ENCODE measurements around the gene CAVIN3.

Gene CAVIN3

GRCh38 chr11:6271598-6271997 lies 48.7 kb downstream of the CAVIN3 start:
- no peaks in the 10 kb centered on the region for H3K36me3 ChIP-seq (ENCODE audit: control insufficient read depth, insufficient read depth, low read length)
- H3K27ac ChIP-seq (ENCODE audit: low read length) = no peak overlapping the region
- H3K27me3 ChIP-seq (ENCODE audit: control insufficient read depth, insufficient read depth, low read length) = peaks cover 2% of the 10 kb centered on the region; the same call in 1 of the 2 replicates
- no peaks in the 10 kb centered on the region; the same call in 1 of the 2 replicates for H3K4me1 ChIP-seq (ENCODE audit: control insufficient read depth, insufficient read depth, low read length)
- no peak overlapping the region for H3K4me3 ChIP-seq (ENCODE audit: low read length)
- DNase-seq (ENCODE audit: low read depth, low spot score) = no peak
- no CpG with 5 or more reads among the region's 3 CpGs for WGBS (ENCODE audit: insufficient coverage, insufficient read length)
- no peaks in the 10 kb centered on the region for H3K9me3 ChIP-seq (ENCODE audit: control insufficient read depth, insufficient read depth, low read length)

DNA sequence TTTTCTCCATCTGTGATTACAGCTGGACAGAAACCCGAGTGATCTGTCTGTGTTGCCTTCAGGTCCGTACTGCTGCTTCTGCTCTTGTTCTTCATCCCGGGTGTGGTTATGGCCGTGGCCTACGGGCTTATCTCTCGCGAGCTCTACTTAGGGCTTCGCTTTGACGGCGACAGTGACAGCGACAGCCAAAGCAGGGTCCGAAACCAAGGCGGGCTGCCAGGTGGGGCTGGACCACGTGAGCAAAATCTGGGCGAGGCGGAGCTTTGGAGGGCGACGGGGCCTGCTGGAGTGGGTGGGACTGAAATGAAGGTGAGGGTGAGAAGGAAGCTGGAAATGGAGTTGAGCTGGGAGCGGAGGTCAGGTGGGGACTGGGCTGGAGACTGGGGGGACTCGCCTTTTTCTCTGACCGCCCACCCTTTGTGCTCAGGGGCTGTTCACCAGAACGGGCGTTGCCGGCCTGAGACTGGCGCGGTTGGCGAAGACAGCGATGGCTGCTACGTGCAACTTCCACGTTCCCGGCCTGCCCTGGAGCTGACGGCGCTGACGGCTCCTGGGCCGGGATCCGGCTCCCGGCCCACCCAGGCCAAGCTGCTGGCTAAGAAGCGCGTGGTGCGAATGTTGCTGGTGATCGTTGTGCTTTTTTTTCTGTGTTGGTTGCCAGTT lies 49.6 kb downstream of the CAVIN3 start:
- Histone ChIP-seq H3K4me3 (ENCODE audit: low read length) (no peak overlapping the region), H3K27ac (ENCODE audit: low read length) (no peak overlapping the region), H3K36me3 (ENCODE audit: control insufficient read depth, insufficient read depth, low read length) (no peaks in the 10 kb centered on the region), H3K9me3 (ENCODE audit: control insufficient read depth, insufficient read depth, low read length) (no peaks in the 10 kb centered on the region), H3K4me1 (ENCODE audit: control insufficient read depth, insufficient read depth, low read length) (no peaks in the 10 kb centered on the region; the same call in 1 of the 2 replicates), H3K27me3 (ENCODE audit: control insufficient read depth, insufficient read depth, low read length) (peaks cover 2% of the 10 kb centered on the region; the same call in 1 of the 2 replicates)
- DNase-seq (ENCODE audit: low read depth, low spot score) = no peak
- no CpG with 5 or more reads among the region's 41 CpGs for WGBS (ENCODE audit: insufficient coverage, insufficient read length)

- DNase-seq (ENCODE audit: low read depth, low spot score) = no peak
- WGBS (ENCODE audit: insufficient coverage, insufficient read length) = no CpG with 5 or more reads among the region's 24 CpGs
- H3K4me3 ChIP-seq (ENCODE audit: low read length) = no peak overlapping the region
- H3K9me3 ChIP-seq (ENCODE audit: control insufficient read depth, insufficient read depth, low read length) = no peaks in the 10 kb centered on the region
- H3K27ac ChIP-seq (ENCODE audit: low read length) = no peak overlapping the region
- H3K27me3 ChIP-seq (ENCODE audit: control insufficient read depth, insufficient read depth, low read length) = peaks cover 2% of the 10 kb centered on the region; the same call in 1 of the 2 replicates
- no peaks in the 10 kb centered on the region for H3K36me3 ChIP-seq (ENCODE audit: control insufficient read depth, insufficient read depth, low read length)
- no peaks in the 10 kb centered on the region; the same call in 1 of the 2 replicates for H3K4me1 ChIP-seq (ENCODE audit: control insufficient read depth, insufficient read depth, low read length)
Observed at GRCh38 chr11:6269994-6270393, 50.3 kb downstream of the CAVIN3 start.

All from iPS DF 6.9 (cell line).